Stimulated activated CD4-positive, alpha-beta T cell treated with anti-CD3 and anti-CD28 coated beads, Interleukin-4, amount 100 ng/mL, for 24 hours (primary cell): Measurements from ENCODE around the gene ALAS1.
A peak's percentile ranks its signal among the peaks of the same experiment; 100 is the strongest.

Experiments
- DNase-seq: peaks from one replicate; pipeline ENCODE4 v3.0.0-alpha.2; 2020

The ALAS1 gene

GRCh38 chr3:52238193-52238760, 40.3 kb downstream of the ALAS1 start:
- no peak for DNase-seq

DNA sequence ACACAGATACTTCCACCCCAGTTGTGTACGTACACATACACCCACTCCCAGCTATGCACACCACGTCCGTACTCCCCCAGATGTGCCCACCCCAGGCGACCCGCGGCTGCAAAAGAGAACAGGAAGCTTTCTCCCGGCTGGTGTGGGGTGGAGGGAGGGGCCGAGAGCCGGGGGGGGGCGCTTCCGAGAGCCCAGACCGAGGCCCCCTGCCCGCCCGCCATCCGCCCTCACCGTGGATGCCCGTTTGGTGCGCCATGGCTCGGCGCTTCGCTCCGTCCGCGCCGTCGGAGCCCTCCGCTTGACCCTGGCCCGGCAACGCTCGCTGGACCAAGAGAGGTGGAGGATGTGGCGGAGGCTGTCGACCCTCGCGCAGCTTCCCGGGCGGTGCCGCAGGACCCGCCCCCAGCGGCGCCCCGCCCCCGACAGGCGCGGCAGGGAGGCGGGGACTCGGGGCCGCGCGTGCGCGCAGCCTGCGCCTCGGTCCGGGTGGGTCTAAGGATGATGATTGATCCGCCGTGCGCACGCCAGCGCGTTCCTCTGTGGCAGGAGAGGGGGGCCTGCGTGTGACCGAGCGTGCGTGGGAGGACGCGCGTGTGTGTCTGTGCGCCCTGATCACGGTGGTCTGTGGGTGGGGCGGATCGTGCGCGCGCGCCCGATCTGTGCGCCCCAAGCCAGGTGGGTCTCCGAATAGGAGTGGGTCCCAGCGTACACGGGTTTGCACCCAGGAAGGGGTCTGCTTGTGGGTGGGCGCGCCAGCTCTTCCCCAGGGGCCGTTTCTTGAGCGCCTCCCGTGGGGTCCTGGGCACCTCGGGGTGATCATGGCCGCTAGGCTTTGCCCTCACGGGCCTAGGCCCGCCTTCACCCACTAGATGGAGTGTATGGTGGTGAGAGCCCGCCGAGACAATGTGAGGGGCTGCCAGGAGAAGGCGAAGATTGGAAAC, 41.1 kb downstream of the ALAS1 start, which contains the start of gene TWF2:
Gene TWF2 (minus strand): TSS at position 398 of the 941 bp plus-strand sequence. CDS start 142 bp downstream, at position 256.
- peak; percentile 88 for DNase-seq

- DNase-seq = peak; percentile 70
Observed at GRCh38 chr3:52240059-52240885, 42.3 kb downstream of the ALAS1 start.

DNA sequence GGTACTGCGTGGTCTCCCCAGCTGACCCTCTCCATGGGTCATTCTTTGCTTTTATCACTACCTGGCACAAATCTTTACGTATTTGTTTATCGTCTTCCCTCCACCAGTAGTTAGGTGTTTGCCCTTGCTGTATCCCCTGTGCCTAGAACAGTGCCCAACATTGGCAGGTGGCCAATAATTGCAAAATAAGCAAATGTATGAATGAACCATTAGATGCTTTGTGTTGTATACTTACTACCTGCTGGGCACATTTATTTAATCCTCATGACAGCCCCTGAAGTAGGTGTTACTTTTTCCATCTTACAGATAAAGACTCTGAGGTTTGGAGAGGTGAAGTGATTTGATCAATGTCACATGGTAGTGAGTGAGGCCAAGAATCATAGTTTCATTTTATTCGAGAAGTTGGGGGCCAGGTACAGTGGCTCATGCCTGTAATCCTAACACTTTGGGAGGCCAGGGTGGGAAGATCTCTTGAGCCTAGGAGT, 43.0 kb downstream of the ALAS1 start:
- DNase-seq = no peak

GRCh38 chr3:52242039-52242438, 44.1 kb downstream of the ALAS1 start:
- DNase-seq = no peak

DNA sequence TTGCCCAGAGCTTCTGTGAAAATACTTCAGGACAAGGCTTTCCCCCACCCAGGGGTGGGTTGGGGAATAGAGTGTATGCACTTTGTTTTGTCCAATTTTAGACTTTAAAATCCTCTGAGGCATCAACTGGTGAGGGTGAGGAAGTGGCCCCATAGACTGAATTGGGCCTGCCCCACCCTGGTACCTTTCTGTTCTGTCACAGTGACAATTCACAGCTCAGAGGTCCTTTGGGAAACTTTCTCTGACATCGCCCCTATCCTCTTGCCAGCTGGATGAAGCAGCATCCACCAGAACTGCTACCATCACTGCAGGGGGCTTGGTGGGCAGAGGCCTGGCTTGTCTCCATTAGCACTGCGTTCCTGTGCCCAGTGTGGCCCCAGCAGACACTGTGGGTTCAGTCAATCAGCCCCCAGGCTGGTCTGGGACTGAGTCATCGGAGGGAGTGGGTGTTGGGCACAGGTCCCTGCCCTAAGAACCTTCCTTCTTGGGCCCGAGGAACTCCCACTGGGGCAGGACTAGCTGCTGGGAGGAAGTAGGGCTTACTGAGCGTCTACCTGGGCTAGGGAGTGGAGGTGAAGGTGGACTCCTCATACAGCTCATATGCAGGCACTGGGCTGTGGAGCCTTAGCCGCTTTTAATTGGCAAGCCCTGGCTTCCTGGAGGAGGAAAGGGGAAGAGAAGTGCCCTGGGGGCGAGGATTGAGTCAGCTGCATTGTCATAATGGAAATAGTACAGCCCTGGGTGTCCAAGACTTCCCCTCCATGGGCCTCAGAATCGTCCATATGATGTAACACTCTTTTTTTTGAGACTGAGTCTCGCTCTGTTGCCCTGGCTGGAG, 46.0 kb downstream of the ALAS1 start:
- peak; percentile 54 for DNase-seq

GRCh38 chr3:52245322-52246263, 47.6 kb downstream of the ALAS1 start, which contains the start of gene PPM1M:
PPM1M (plus strand) TSS chr3:52245759; CDS start chr3:52245825, 66 bp downstream.
- peak; percentile 48 for DNase-seq

DNA sequence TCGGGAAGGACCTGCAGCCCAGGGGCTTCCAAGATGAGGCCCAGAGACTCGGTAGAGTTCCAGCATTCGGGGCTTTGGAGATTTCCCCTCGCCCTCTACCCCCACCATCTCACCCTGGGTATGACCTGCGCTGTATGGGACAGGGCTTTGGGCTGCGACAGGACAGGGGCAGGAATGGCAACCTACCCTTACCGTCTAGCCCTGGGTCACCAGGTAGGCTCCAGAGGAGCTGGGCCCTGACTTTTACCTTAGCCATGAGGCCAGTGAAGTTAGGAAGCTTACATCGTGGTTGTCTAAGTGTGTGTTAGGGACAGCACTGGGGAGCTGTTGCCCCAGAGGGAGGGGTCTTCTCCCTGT, 48.3 kb downstream of the ALAS1 start:
- DNase-seq = no peak

DNA sequence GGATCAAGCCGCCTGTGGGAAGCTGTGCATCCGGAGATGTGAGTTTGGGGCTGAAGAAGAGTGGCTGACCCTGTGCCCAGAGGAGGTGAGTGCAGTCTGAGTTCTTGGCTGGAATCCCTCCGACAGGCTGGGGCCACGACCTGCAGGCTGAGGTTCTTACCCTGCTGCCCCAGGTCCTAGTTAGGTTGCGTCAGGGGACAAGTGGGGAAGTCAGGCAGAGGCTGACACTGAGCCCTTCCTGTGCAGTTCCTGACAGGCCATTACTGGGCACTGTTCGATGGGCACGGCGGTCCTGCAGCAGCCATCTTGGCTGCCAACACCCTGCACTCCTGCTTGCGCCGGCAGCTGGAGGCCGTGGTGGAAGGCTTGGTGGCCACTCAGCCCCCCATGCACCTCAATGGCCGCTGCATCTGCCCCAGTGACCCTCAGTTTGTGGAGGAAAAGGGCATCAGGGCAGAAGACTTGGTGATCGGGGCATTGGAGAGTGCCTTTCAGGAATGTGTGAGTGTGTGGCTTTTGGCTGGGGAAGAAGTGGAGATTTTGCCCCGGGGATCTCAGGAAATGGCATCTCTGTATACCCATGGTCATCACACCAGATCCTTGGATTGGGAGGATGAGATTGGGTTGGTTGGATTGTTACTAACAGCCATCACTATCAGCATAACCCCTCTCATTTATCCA, 48.9 kb downstream of the ALAS1 start:
- DNase-seq = no peak

DNA sequence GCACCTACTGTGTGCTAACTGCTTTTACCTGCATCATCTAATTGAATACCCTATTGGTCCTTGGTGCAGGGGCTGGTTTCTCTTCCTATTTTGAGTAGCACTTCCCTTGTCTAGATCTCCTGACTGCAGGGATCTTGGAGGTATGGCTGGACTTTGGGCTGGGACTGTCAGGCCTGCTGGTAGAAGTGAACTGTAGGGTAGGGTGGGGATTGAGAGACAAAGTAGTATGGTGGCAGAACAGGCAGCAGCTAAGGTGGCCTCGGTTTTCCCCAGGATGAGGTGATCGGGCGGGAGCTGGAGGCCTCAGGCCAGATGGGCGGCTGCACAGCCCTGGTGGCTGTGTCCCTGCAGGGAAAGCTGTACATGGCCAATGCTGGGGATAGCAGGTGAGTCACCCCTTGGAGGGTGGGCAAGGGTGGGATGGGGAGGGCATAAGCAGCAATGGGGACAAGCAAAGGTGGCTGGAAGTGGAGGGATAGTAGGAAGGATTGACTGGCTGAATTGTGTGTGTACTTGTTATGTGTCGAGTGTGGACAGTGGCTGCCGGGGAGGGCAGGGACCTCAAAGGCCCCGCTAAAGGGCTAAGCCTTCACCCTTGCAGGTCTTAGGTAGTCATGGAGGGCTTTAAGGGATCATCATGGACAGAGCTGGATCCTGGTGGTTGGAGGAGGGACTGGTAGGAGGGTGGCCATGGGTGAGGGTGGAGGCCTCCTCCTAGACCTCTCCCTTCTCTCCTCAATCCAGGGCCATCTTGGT, 49.6 kb downstream of the ALAS1 start:
- no peak for DNase-seq

- no peak for DNase-seq
Observed at GRCh38 chr3:52248165-52248541, 50.2 kb downstream of the ALAS1 start.

DNA sequence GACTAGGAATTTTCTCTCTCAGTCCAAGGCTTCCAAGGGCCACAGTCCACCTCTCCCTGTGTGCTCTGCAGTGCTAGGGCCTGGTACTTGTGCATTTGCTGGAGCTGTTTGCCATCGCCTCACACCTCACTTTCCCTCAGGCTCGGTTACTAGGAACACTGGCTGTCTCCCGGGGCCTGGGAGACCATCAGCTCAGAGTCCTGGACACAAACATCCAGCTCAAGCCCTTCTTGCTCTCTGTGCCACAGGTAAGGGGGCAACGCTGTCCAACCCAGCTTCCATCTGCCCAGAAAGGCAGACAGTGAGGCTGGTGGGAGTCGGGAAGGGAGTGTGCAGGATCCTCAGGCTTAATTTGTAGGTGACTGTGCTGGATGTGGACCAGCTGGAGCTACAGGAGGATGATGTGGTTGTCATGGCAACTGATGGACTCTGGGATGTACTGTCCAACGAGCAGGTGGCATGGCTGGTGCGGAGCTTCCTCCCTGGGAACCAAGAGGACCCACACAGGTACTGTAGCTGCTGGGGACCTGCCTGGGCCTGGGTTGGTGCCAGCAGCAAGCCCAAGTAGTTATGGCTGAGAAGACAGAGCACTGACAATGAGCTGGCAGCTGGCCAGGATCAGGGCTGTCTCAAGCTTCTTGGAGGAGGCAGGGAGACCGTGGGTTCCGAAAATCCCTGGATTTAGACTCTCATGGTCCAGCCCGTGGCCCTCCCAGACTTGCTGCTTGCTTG, 51.0 kb downstream of the ALAS1 start:
- no peak for DNase-seq

GRCh38 chr3:52249683-52250082, 51.7 kb downstream of the ALAS1 start:
- DNase-seq = no peak

- no peak for DNase-seq
Observed at GRCh38 chr3:52250122-52250521, 52.2 kb downstream of the ALAS1 start.

DNA sequence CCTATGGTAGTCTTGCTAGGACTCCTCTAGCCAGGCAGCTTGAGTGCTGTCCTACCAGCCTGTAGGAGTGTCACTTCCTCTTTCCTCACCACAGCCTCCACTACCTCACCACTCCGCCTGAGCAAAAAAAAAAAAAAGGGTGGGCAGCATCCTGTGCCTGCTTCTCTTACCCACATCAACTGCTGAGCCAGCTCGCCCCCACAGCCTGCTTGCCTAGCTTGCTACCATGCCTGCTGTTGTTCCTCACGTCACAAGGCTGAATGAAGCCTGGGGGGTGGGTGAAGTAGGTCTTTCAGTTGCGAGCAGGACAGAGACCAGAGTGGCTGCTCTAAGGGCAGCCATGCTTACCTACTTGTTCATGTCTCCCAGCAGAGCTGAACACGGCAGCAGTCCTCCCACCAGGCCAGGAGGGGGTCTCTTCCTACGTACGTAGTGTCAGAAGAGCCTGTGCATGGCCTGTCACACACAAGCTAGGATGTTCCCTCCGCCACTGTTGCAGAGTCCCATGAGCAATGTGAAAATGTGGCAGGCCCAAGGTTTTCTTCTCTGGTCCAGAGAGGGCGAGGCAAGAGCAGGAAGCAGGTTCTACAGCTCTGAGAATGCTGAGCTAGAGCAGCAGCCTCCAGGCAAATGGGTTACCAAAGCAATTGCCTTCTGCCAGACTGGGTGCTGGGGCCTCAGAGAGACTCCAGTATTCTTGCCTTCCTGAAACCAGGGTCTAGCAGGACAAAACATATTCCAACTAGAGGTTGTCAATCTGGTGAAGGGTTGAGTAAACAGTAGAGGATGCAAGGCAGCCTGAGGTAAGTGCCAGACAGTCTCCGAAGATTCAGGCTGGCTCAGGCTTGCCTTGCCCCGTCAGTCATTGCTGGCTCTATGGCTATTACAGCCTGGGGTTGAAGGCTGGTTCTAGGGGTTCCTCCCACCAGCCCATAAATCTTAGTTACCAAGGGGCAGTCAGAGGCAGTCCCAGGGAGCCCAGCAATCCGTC, 55.6 kb downstream of the ALAS1 start:
- DNase-seq = peak; percentile 85

DNA sequence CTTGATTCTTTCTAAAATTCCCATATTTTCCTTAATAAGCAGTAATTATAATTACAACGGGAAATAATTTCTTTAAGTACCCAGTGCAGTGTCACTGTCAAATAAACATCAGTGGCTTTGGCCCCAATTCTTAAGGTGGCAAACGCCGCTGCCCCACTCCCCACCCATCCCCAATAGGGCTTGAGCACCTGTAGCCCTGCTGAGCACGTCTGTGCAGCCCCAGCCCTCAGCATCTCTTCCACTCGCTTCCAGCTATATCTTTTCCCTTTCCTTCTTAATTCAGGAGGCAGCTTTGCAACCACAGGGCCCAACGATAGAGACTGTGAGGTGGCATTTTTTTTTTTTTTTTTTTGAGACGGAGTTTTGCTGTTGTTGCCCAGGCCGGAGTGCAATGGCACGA, 56.6 kb downstream of the ALAS1 start:
- no peak for DNase-seq

DNA sequence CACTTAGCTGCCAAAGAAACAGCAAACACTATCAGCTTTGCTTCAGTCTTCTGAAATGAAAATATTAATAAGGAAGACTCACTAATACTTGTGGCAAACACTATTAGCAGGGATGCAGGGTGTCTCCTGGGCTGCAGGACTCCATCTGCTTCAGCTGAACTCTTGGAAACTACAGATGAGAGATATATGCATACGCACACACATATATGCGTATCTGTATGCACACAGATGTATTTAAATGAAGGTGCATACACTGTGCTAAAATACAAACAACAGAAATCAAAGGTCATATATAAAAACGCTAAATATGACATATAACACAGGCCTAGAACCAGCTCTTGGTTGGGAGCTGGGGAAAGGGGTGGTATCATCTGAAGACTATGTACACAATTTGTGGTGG, 58.2 kb downstream of the ALAS1 start:
- no peak for DNase-seq

- DNase-seq = no peak
Observed at GRCh38 chr3:52256622-52257021, 58.7 kb downstream of the ALAS1 start.
